ENCODE measurements around the gene C8A. TPM values are rescaled to one million over a fixed set of nuclear protein-coding genes. Genes with fewer than 3 reads are reported as not detected.

C8A gene
- total RNA-seq, 1 donor, result not detected

GRCh38 chr1:56898879-56899278 is 44.3 kb downstream of the C8A start:
- TF ChIP-seq, protein P1, sequence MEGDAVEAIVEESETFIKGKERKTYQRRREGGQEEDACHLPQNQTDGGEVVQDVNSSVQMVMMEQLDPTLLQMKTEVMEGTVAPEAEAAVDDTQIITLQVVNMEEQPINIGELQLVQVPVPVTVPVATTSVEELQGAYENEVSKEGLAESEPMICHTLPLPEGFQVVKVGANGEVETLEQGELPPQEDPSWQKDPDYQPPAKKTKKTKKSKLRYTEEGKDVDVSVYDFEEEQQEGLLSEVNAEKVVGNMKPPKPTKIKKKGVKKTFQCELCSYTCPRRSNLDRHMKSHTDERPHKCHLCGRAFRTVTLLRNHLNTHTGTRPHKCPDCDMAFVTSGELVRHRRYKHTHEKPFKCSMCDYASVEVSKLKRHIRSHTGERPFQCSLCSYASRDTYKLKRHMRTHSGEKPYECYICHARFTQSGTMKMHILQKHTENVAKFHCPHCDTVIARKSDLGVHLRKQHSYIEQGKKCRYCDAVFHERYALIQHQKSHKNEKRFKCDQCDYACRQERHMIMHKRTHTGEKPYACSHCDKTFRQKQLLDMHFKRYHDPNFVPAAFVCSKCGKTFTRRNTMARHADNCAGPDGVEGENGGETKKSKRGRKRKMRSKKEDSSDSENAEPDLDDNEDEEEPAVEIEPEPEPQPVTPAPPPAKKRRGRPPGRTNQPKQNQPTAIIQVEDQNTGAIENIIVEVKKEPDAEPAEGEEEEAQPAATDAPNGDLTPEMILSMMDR (IDR thresholded peaks at IDR 0.05; ENCODE audit: extremely low read depth, low read depth, low read length), result no peak
- no peaks in the 10 kb centered on the region for H3K79me2 ChIP-seq (ENCODE audit: insufficient read depth, low read length)
- peaks cover 3% of the 10 kb centered on the region for H3K27me3 ChIP-seq (ENCODE audit: insufficient read depth, low read length)
- no peak overlapping the region for H3K4me3 ChIP-seq (ENCODE audit: insufficient read depth, low read length)
- peaks cover 6% of the 10 kb centered on the region for H3K4me1 ChIP-seq (ENCODE audit: insufficient read depth, low read length)
- DNase-seq (ENCODE audit: insufficient read length, low spot score, missing footprints), result no peak
- no peak overlapping the region for H3K27ac ChIP-seq (ENCODE audit: low read depth, low read length)
- no peaks in the 10 kb centered on the region for H3K9me3 ChIP-seq (ENCODE audit: low read depth, low read length)
- no peaks in the 10 kb centered on the region for H3K36me3 ChIP-seq (ENCODE audit: insufficient read depth, low read length)
- H2AFZ ChIP-seq (ENCODE audit: low read length), result no peak overlapping the region
- H4K20me1 ChIP-seq (ENCODE audit: insufficient read depth, low read length), result no peaks in the 10 kb centered on the region
- no peak overlapping the region for H3K4me2 ChIP-seq (ENCODE audit: insufficient read depth, low read length)

- no peak for DNase-seq (ENCODE audit: insufficient read length, low spot score, missing footprints)
- TF ChIP-seq, protein P1 (IDR thresholded peaks at IDR 0.05; ENCODE audit: extremely low read depth, low read depth, low read length), result no peak
- H3K36me3 ChIP-seq (ENCODE audit: insufficient read depth, low read length), result no peaks in the 10 kb centered on the region
- H4K20me1 ChIP-seq (ENCODE audit: insufficient read depth, low read length), result no peaks in the 10 kb centered on the region
- H3K9me3 ChIP-seq (ENCODE audit: low read depth, low read length), result no peaks in the 10 kb centered on the region
- no peak overlapping the region for H3K27ac ChIP-seq (ENCODE audit: low read depth, low read length)
- no peak overlapping the region for H2AFZ ChIP-seq (ENCODE audit: low read length)
- peaks cover 3% of the 10 kb centered on the region for H3K27me3 ChIP-seq (ENCODE audit: insufficient read depth, low read length)
- H3K4me2 ChIP-seq (ENCODE audit: insufficient read depth, low read length), result no peak overlapping the region
- H3K4me1 ChIP-seq (ENCODE audit: insufficient read depth, low read length), result peaks cover 6% of the 10 kb centered on the region
- no peaks in the 10 kb centered on the region for H3K79me2 ChIP-seq (ENCODE audit: insufficient read depth, low read length)
- no peak overlapping the region for H3K4me3 ChIP-seq (ENCODE audit: insufficient read depth, low read length)
Measured at GRCh38 chr1:56901716-56902115, 47.1 kb downstream of the C8A start.

DNA sequence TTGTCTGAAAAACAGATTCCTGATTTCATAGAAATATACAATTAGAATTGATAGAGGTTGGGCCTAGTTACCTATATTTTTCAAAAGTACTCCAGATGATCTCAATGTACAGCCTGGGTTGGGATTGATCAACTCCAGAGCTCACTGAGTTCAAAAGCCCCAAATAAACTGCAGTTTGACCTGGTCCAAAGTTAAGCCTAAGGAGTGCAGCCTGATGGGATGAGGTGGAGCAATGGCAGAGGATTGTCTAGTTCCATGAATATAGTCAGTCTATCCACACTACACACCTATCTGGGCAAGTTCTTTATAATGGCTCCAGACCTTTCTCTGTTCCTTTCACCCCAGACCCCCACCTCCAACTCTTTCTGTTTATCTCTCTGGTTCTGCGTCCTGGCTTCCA is 49.2 kb downstream of the C8A start:
- H2AFZ ChIP-seq (ENCODE audit: low read length), result no peak overlapping the region
- DNase-seq (ENCODE audit: insufficient read length, low spot score, missing footprints), result no peak
- peaks cover 3% of the 10 kb centered on the region for H3K27me3 ChIP-seq (ENCODE audit: insufficient read depth, low read length)
- H3K27ac ChIP-seq (ENCODE audit: low read depth, low read length), result no peak overlapping the region
- H3K4me3 ChIP-seq (ENCODE audit: insufficient read depth, low read length), result no peak overlapping the region
- H3K4me2 ChIP-seq (ENCODE audit: insufficient read depth, low read length), result no peak overlapping the region
- no peaks in the 10 kb centered on the region for H3K79me2 ChIP-seq (ENCODE audit: insufficient read depth, low read length)
- TF ChIP-seq, protein P1 (IDR thresholded peaks at IDR 0.05; ENCODE audit: extremely low read depth, low read depth, low read length), result no peak
- H3K4me1 ChIP-seq (ENCODE audit: insufficient read depth, low read length), result no peaks in the 10 kb centered on the region
- H3K36me3 ChIP-seq (ENCODE audit: insufficient read depth, low read length), result no peaks in the 10 kb centered on the region
- H3K9me3 ChIP-seq (ENCODE audit: low read depth, low read length), result no peaks in the 10 kb centered on the region
- H4K20me1 ChIP-seq (ENCODE audit: insufficient read depth, low read length), result no peaks in the 10 kb centered on the region

GRCh38 chr1:56904663-56905397 is 50.2 kb downstream of the C8A start:
- no peaks in the 10 kb centered on the region for H3K79me2 ChIP-seq (ENCODE audit: insufficient read depth, low read length)
- H3K9me3 ChIP-seq (ENCODE audit: low read depth, low read length), result no peaks in the 10 kb centered on the region
- H3K36me3 ChIP-seq (ENCODE audit: insufficient read depth, low read length), result no peaks in the 10 kb centered on the region
- DNase-seq (ENCODE audit: insufficient read length, low spot score, missing footprints), result no peak
- H3K27ac ChIP-seq (ENCODE audit: low read depth, low read length), result no peak overlapping the region
- H3K4me1 ChIP-seq (ENCODE audit: insufficient read depth, low read length), result no peaks in the 10 kb centered on the region
- H3K27me3 ChIP-seq (ENCODE audit: insufficient read depth, low read length), result peaks cover 3% of the 10 kb centered on the region
- no peak overlapping the region for H3K4me2 ChIP-seq (ENCODE audit: insufficient read depth, low read length)
- no peaks in the 10 kb centered on the region for H4K20me1 ChIP-seq (ENCODE audit: insufficient read depth, low read length)
- TF ChIP-seq, protein P1 (IDR thresholded peaks at IDR 0.05; ENCODE audit: extremely low read depth, low read depth, low read length), result no peak
- H3K4me3 ChIP-seq (ENCODE audit: insufficient read depth, low read length), result no peak overlapping the region
- no peak overlapping the region for H2AFZ ChIP-seq (ENCODE audit: low read length)
